GM21576 (cell line): ENCODE measurements around the gene PHYKPL.
"Not testable (repeated sequence)": the region's sequence is repeated elsewhere in the genome, so short reads cannot be mapped to it uniquely, and the experiment has no call there.

Experiments
- ATAC-seq: cut with Tn5 transposase; IDR thresholded peaks from one replicate; pipeline ENCODE4 v1.9.1; 2021; ENCODE audit warnings: mild to moderate bottlenecking, moderate library complexity; ENCODE audit not compliant: unreplicated experiment

Gene PHYKPL

DNA sequence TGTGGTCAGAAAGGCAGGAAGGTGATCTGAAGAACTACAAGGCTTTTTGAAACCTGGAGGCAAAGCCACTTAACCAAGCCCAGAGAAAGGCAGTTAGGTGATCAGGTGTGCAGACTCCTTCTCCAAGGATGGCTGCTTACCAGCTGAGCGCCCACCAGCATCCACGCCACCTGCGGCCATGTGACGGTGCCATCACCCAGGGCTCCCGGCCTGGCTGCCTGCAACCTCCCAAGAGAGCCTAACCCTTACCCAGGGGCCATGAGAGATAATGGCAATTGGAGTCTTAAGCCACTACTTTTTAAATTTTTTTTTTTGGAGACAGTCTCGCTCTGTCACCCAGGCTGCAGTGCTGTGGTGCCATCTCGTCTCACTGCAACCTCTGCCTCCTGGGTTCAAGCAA is 33.1 kb upstream of the PHYKPL start:
- ATAC-seq: no peak

GRCh38 chr5:178264044-178264443 is 31.4 kb upstream of the PHYKPL start:
- ATAC-seq: no peak

GRCh38 chr5:178261666-178262600 is 29.3 kb upstream of the PHYKPL start:
- ATAC-seq: no peak

DNA sequence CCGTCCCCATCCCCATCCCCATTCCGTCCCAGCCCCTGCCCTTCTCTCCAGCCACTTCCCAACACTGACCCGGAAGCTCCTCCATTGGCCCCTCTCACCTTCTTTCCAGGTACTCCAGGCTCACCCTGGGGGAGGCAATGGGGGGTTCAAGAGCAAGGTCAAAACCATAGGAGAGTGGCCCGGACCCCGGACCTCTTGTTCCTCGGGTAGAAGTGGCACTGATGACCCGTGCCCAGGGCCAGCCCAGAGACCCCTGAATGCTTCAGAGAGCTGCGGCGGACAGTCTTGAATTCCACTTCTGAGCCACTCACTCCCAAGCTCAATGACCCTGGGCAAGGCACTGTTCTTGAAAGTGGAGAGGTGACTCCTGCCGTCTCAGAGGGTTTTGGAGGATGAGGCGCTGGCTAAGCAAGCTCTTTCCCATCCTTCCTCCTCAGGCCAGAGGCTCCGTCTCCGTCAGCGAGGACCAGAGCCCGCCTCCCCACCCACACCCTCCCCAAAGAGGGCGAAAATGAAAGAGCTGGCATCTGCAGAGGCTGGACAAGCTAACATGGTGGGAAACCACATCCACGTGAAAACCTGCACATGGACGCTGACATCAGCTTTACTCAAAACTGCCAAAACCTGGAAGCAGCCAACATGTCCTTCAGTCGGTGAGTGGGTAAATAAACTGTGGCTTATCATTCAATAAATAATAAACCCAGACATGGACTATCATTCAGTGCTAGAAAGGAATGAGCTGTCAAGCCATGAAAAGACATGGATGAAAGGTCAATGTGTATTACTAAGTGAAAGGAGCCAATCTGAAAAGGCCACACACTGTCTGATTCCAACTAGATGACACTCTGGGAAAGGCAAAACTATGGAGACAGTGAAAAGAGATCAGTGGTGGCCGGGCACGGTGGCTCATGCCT is 27.3 kb upstream of the PHYKPL start:
- ATAC-seq: no peak

DNA sequence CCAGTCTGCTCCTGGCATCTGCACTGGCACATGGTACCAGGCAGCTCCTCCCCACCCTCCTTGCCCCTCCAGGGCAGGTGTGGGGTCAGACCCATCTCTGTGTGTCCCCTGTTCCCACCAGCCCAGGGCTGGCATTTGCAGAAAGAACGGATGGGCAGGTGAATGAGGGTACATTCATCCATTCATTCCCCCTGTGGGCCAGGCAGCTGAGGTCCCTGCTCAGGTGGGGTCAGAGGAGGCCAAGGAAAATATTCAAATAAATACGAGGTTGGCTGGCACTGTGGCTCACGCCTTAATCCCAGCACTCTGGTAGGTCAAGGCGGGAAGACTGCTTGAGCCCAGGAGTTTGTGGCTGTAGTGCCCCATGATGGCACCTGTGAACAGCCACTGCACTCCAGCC is 25.0 kb upstream of the PHYKPL start:
- ATAC-seq: no peak

DNA sequence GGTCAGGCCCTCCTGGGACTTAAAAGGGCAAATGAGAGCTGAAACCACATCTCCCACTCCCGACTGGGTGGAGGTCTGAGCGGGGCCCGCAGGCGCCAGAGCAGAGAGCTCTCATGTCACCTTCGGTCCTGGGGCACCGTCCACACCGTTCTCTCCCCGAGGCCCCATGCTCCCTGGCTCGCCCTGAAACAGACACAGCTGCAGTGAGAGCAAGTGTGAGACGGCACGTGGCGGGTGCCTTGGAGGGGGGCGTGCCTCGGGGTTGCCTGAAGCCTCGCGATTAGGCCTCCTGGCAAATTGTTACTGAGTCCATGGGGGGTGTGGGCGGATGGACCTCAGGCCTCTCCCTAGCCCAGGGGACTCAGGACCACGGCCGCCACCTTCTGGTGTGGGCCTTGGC is 24.1 kb upstream of the PHYKPL start:
- ATAC-seq: no peak

- ATAC-seq: not testable (repeated sequence)
Measured at GRCh38 chr5:178253632-178254031, 21.0 kb upstream of the PHYKPL start.

DNA sequence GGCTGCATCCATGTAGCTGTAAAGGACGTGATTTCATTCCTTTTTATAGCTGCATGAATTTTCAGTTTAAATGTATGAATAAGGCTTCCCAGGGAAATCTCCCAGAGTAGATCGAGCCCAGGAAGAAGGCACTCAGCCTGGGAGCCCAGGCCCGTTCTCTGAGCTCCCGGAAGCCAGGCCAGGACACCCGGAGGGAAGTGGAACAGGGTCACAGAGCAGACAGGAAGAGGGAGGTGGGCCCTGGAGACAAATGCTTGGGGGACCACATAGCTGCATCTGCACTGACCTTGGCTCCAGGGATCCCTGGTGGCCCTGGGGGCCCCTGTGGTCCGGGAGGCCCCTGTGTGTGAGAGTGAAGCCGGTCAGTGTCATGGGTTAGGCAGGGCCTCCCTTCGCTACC is 19.7 kb upstream of the PHYKPL start:
- ATAC-seq: no peak

DNA sequence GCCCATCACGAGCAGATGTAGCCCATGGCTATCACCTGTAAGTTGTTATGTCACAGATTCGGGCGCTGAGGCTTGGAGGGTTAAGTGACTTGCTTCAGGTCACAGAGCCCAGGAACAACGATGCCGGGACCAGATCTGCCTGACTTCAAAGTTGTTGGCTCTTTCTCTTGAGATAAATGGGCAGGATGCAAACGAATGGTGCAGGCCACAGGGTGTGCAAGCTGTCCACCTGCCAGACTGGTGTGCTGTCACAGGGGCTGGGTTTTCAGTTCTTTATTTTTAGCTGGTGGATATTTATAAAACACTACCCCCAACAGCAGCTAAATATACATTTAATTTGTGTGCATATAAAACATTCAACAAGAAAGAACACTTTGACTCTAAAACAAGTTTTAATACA is 17.7 kb upstream of the PHYKPL start:
- no peak for ATAC-seq

- ATAC-seq: no peak
Measured at GRCh38 chr5:178249191-178249989, 16.8 kb upstream of the PHYKPL start.

- ATAC-seq: no peak
Measured at GRCh38 chr5:178248750-178249149, 16.1 kb upstream of the PHYKPL start.

DNA sequence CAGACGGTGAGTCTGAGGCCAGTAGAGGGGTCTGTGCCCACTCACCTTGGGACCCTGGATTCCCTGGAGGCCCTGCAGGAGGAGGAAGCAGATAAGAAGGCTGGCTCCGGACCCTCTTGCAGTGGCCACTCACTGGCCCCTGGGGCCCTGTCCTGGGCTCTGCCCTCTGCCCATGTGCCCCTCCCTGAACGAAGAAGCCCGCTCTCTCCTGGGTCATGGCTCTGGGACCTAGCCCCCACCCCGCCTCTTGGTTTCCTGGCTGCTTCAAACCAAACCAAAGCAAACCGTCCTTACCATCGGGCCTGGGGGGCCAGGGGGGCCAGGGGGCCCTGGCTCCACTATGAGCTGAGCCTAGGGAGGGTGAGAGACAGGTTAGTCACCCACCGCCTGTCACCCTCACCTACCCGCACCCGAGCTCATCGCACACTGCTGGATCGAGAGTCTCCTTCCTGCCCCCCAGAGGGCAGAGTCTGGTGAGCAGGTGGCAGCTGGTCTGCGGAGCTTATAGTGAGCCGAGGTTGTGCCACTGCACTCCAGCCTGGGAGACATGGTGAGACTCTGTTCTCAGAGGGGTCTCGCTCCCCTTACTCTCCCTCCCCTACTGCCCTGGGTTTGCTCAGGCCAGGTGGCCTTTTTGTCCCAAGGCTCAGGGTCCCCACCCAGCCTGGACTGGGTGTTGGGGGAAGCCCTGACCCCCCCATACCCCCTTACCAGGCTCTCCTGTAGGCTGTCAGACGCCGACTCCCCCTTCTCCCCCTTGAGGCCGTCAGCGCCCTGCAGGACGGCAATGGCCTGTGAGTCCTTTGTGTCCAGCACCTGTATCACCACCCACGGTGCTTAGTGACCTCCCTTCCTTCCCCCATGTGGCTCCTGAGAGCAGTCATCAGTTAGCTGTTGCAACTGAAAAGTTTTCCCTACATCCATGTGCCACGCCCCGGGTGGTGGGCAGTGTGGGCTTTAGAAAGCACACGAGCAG is 15.2 kb upstream of the PHYKPL start:
- no peak for ATAC-seq

- no peak for ATAC-seq
Measured at GRCh38 chr5:178246624-178247279, 14.2 kb upstream of the PHYKPL start.

DNA sequence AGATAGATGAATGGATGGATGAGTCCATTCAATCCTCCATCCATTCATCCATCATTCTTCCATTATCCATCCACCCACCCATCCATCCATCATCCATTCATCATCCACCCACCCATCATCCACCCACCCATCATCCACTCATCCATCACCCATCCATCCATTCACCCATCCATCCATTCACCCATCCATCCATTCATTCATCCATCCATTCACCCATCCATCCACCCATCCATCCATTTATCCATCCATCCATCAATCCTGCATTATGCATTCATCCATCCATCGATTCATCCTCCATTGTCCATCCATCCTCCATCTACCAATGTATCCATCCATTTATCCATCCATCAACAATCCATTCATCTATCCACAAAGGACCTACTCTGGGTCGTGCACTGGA is 12.8 kb upstream of the PHYKPL start:
- no peak for ATAC-seq

GRCh38 chr5:178244576-178244975 is 12.0 kb upstream of the PHYKPL start:
- no peak for ATAC-seq

GRCh38 chr5:178242416-178242815 is 9.8 kb upstream of the PHYKPL start:
- ATAC-seq: no peak

DNA sequence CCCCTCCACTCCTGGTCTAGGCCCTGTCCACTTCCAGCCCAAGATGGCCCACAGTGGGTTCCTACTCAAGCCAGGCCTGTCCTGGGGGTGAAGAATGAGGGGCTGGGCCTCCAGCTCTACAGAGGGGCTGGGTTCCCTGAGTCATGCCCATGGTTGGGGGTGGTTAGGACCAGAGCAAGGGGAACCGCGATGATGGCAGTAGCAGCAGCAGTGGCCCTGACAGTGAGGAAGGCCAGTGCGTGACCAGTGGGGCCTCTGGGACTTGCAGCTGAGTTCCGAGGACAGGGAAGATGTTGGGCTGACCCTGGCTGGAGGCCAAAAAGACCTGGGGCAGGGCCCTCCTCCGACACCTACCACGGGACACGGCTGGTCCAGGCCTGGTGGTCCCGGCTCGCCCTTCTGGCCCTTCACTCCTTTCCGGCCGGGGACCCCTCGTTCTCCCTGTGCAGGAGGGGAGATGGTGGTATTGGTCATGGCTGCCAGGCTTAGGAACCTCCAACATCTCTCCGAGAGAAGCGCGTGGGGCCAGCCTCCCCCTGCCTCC is 9.2 kb upstream of the PHYKPL start:
- no peak for ATAC-seq

- ATAC-seq: no peak
Measured at GRCh38 chr5:178241231-178241663, 8.6 kb upstream of the PHYKPL start.

- ATAC-seq: no peak
Measured at GRCh38 chr5:178240766-178241165, 8.2 kb upstream of the PHYKPL start.
